Measurements from ENCODE around the gene FBRSL1.
"Not testable (repeated sequence)": the region's sequence is repeated elsewhere in the genome, so short reads cannot be mapped to it uniquely, and the experiment has no call there.

Gene FBRSL1

DNA sequence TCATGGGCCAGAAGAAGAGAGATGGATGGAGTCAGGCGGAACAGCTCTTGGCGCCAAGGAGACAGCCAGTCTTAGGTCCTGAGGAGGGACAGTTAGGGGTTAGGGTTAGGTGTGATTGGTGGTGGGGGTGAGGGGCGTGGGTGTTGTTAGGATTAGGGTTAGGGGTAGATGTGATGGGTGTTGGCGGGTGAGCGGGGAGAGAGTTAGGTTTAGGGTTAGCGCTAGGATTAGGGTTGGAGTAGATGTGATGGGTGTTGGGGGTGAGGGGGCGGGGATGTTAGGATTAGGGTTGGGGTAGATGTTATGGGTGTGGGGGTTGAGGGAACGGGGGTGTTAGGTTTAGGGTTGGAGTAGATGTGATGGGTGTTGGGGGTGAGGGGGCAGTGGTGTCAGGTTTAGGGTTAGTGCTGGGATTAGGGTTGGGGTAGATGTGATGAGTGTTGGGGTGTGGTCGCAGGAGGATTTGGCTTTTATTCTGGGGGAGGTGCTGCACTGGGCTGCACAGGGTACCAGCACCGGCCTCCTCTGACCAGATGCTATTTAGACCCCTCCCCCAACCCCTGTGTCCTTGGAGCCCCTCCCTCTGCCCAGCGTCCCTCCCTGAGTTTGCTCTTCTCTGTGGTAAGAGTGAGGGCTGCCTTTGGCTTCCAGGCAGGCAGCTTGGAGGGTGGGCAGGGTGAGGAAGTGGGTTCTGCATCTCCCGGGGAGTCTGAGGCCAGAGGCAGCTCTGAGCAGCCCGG, 35.6 kb upstream of the FBRSL1 start:
- DNase-seq: no peak

DNA sequence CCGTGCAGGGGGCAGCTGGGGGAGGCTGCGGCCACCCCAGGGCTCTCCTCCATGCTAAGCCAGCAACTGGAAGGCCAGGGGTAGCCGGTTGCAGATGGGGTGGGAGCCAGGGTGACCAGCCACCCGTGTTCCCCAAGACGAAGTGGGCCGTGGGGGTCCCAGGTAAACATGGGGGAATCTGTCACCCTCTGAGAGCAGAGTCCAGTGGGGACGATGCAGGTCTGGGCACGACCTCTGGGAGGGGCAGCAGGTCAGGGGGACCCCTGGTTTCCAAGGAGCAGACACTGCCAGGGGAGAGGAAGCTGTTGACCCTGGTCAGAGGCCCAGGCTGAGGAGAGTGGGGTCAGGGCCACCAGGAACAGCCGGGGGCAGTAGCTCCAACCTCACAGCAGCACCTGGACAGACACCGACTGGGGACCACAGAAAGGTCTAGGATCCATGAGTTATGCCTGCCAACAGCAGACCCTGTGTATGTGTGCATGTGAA, 35.0 kb upstream of the FBRSL1 start:
- no peak for DNase-seq

DNA sequence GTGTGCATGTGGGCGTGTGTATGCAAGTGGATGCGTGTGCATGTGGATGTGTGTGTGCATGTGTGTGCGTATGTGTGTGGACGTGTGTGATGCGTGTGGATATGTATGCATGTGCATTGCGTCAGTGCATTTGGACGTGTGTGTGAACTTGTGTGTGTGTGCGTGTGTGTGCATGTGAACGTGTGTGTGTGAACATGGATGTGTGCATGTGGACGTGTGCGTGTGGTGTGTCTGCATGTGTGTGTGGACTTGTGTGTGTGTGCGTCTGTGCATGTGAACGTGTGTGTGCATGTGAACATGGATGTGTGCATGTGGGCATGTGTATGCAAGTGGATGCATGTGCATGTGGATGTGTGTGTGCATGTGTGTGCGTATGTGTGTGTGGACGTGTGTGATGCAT, 34.4 kb upstream of the FBRSL1 start:
- DNase-seq: no peak

DNA sequence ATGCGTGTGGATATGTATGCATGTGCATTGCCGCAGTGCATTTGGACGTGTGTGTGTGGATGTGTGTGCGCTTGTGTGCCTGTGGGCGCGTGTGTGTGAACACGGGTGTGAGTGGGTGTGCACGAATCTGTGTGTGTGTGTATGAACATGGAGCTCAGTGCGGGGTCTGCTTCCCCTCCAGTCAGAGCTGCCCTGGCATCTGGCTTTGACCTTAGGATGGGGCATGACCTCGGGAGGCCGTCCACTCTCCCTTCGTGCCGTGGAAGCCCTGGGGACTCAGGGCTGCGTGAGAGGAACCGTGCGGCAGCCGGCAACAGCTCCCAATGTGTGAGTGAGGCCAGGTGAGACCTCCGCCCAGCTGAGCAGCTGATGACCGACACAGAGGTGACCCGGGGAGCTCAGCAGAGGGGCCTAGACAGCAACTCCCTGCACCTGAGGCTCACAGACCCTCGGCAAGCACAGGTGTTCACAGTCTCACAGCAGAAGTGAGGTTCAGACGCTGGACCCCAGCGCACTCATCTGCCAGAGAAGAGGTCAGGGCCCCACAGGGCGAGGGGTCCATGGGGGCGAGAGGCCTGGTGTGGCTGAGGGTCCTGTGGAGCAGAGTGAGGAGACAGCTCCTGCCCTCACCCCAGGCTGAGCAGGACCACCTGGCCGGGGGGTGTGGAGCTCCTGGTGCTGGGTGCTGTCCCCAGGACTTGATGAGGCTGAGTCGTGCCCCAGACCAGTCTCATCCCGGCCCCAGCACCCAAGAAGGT, 33.6 kb upstream of the FBRSL1 start:
- DNase-seq: no peak

DNA sequence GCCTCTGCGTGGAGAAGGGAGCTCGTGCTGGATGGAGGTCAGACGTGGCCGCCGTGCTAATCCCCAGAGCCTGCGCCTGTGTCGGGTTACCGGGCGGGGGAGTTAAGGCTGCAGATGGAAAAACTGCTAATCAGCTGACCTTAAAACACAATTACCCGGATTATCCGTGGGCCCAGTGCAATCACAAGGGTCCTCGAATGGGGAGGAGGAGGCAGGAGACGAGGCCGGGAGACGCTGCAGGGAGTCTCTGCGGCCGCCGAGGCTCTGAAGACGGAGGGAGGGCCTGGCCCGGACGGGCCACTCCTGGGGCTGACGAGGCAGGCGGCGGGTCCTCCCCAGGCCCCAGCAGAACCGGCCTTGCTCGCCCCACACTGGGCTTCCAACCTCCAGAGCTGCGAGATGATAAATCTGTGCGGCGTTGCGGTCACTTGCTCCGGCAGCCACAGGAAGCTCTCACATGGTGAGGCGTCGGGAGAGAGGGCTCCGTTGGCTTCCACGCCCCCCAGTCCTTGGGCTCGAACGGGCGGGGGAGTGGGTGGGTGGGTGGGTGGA, 32.9 kb upstream of the FBRSL1 start:
- DNase-seq: no peak

DNA sequence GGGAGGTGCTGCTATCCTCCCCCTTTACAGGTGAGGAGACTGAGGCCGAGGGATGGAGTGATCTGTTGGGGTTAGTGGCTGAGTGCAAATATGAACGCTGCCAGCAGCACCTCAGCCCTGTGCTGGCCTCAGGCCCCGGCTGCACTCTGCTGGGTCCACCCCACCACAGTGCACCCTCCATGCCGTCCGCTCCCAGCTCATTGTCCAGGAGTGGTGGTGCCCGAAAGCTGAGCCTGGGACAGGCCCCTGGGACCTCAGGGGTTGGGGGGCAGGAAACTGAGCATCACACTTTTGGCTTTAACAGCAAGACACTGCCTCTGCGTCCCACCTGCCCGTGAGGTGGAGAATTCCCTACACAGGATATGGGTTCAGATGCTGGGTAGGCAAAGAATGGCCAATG, 31.5 kb upstream of the FBRSL1 start:
- no peak for DNase-seq

DNA sequence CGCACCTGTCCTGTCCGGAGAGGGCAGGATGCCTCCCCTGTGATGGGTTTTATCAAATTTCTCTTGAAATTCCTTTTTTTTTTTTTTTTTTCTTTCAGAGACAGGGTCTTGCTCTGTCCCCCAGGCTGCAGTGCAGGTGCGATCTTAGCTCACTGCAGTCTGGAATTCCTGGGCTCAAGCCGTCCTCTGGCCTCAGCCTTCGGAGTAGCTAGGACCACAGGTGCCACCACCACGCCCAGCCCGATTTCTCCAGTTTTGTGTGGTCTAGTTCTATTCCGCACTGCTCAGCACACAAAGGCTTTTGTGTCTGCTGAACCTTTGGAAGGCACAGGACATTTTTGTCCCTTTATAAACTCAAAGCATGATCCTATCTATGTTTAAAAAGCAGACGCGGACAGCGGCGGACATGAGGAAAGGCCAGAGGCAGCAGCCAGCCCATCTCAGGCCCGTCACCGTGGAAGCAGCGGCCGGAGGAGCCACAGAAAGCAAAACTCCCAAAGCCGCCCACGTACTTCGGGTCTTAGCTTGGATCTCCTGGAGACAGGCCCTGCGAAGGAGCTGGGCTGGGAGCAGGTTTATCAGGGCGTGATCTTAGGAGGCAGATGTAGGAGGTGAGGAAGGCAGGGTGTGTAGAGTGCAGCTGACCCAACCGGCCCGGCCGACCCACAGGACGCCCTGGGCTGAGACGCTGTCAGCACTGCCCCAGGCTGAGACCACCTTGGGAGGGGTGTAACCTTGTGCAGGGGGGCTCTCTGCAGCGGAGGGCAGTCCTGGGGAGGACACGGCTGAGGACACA, 30.9 kb upstream of the FBRSL1 start:
- DNase-seq: no peak

DNA sequence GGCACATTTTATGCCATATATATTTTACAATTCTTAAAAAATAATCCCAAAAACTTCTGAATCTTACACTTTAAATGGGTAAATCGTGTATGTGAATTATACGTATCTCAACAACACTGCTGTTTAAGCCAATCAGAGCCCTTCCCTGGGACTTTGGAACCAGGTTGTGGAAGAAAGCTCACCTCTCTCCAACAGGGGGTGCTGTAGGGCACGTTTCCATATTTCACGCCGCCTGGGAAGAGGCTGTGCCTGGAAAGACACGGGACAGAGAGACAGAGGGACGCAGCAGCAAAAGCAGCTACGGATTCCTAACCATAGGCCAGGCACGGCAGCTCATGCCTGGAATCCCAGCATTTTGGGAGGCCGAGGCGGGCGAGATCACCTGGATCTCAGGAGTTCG, 29.4 kb upstream of the FBRSL1 start:
- no peak for DNase-seq

DNA sequence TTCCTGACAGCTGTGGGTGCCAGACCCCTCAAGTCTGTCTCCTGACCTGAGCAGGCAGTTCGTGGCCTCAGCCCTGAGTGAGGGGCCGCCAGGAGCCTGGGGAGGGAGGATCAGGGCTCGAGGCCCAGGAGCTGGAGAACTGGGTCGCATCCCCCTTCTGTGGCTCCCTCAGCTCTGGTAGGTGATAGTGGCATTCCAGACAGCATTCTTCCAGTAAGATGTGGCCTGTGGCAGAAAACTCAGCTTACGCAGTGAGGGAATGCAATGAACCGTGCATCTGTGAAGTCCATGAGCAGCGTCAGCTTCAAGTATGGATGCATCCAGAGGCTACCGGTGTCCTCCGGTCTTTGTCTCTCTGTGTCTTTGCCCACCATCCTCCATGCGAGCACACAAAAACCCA, 28.4 kb upstream of the FBRSL1 start:
- DNase-seq: no peak

DNA sequence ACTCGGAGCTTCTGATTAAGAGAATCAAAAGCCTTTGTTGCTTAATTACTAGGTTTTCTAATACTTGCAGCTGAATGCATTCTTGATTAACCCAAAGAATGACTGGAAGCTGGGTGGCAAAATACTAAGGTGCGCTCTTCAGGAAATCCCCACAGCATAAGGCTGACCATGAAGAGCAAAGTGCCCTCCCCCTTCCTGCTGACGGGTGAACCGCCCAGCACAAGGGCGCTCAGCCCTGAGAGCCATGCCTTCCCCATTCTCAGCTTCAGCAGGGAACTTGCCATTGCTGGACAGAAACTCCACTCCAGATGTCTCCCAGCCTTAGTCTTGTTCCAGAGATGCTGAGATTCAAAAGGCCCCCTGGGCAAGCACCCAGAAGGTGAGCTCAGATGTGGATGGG, 27.2 kb upstream of the FBRSL1 start:
- DNase-seq: no peak

DNA sequence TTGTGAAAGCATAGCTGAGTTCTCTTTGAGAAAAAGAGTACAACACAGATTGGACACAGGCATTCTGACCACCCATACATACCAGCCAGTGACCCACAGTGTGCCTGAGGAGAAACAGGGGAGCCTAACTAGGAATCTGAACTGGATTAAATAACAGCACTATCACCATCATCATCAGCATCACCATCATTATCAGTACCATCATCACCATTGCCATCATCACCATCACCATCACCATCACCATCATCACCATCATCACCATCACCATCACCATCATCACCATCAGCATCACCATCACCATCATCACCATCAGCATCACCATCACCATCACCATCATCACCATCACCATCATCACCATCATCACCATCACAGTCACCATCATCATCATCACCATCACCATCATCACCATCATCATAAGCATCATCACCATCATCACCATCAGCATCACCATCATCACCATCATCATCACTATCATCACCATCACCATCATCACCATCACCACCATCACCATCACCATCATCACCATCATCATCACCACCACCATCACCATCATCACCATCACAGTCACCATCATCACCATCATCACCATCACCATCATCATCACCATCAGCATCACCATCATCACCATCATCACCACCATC, 26.5 kb upstream of the FBRSL1 start:
- not testable (repeated sequence) for DNase-seq

DNA sequence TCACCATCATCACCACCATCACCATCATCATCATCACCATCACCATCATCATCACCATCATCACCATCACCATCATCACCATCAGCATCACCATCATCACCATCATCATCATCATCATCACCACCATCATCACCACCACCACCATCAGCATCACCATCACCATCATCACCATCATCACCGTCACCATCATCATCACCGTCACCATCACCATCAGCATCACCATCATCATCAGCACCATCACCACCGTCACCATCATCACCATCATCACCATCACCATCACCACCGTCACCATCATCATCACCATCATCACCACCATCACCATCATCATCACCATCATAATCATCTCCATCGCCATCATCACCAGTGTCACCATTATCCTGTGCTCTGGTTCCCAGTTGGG, 25.6 kb upstream of the FBRSL1 start:
- not testable (repeated sequence) for DNase-seq

DNA sequence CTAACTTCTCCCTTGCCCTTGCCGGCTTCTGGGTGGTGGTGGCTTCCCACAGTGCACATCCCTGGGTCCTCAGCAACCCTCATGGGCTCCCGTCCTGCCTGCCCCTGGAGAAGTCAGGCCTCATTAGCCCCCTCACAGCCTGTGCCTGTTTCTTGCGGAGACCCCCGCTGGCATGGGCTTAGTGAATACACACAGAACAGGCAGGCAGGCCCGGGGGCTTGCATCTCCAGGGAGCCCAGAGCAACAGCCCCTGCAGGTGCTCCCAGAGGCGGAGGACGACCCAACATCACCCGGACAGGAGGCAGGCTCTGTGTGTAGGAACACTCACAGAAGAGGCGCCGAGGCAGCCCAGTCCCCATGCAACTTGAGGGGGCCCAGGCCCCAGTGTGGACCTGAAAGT, 25.1 kb upstream of the FBRSL1 start:
- no peak for DNase-seq

DNA sequence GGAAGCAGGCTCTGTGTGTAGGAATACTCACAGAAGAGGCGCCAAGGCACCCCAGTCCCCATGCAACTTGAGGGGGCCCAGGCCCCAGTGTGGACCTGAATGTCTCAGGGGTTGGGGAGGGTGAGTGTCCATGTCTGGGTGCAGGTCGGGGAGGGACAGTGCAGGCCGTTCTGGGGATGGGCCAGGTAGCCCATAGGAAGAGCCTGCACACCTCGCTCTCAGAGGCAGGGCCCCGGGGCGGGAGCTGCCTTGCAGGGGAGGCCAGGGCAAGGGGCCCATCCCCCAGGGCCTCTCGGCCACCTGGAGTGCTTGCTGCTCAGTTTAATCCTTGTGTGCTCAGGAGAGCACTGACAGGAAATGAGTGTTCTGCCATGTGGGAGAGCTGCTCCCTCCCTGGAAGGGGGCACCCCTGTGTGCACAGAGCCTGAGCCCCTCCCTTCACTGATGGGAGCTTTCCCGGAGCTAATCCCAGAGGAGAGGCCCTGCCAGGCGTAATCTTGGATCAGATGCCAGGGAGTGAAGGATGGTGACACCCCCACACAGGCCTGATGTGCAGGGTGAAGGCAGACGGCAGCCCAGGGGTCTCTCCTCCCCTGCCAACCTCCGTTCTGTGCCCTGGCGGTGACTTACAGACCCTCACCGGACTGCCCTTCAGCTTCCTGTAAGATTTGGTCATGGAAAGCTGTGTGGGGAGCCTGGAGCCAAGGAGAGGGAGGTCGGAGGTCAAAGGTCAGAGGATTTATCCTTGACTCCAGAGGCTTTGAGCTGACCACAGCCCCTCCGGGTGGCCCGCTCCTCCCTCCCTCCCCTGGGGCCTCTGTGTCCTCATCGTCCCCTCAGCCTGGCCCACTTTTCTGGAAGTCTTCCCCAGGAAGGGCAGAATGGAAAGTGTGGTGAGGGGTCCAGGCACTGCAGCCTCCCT, 24.4 kb upstream of the FBRSL1 start:
- no peak for DNase-seq

DNA sequence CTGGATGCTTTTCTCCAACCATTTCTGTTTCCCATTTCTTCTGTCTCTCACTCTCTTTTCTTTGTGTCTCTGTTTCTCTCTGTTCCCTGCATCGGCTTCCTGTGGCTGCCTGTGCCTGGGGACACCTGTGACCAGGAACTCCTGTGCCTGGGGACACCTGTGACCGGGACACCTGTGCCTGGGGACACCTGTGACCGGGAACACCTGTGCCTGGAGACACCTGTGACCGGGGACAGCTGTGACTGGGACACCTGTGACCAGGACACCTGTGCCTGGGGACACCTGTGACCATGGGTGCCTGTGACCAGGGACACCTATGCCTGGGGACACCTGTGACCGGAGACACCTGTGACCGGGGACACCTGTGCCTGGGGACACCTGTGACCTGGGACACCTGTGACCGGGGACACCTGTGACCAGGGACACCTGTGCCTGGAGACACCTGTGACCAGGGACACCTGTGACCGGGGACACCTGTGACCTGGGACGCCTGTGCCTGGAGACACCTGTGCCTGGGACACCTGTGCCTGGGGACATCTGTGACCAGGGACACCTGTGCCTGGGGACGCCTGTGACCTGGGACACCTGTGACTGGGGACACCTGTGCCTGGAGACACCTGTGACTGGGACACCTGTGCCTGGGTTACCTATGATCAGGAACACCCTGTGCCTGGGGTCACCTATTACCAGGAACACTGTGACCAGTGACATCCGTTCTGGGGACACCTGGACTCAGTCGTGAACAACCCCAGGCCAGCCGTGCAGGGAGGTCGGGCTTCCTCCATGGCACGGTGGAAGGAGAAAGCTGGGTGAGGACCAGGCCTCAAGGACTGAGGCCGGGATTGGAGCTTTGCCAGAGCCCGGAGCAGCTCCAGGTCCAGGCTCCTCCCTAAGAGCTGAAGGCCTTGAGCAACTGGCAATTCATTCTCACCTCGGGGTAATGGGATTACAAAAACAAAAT, 23.4 kb upstream of the FBRSL1 start:
- DNase-seq: no peak

DNA sequence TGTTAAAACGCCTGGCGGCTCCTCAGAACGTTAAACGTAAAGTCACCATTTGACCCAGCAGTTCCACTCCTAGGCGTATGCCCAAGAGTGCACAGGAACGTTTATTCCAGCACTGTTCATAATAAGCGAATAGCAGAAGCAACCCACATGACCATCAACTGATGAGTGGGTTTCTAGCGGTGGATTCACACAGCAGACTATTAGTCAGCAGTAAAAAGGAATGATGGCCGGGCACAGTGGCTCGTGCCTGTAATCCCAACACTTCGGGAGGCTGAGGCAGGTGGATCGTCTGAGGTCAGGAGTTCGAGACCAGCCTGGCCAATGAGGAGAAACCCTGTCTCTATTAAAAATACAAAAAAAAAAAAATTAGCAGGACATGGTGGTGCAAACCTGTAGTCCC, 22.4 kb upstream of the FBRSL1 start:
- no peak for DNase-seq

DNA sequence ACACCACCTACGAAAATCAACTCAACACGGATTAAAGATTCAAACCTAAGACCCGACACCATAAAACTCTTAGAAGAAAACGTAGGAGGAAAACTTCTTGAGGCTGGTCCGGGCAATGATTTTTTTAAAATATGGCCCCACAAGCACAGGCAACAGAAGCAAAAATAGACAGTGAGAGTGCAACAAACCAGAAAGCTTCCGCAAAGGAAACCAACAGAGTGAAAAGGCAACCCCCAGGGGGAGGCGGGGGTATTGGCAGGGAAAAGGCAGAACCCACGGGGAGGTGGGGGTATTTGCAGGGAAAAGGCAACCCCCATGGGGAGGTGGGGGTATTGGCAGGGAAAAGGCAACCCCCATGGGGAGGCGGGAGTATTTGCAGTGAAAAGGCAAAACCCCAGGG, 20.5 kb upstream of the FBRSL1 start:
- no peak for DNase-seq

DNA sequence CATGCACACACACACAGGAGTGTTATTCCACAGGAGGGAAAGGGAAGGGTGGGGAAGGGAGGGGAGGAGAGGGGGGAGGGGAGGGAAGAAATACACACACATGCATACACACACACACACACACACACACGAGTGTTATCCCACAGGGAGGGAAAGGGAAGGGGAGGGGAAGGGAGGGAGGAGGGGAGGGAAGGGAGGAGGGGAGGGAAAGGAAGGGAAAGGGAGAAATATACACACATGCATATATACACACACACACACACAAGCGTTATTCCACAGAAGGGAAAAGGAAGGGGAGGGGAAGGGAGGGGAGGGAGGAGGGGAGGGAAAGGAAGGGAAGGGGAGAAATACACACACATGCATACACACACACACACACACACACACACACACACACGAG, 19.6 kb upstream of the FBRSL1 start:
- no peak for DNase-seq

DNA sequence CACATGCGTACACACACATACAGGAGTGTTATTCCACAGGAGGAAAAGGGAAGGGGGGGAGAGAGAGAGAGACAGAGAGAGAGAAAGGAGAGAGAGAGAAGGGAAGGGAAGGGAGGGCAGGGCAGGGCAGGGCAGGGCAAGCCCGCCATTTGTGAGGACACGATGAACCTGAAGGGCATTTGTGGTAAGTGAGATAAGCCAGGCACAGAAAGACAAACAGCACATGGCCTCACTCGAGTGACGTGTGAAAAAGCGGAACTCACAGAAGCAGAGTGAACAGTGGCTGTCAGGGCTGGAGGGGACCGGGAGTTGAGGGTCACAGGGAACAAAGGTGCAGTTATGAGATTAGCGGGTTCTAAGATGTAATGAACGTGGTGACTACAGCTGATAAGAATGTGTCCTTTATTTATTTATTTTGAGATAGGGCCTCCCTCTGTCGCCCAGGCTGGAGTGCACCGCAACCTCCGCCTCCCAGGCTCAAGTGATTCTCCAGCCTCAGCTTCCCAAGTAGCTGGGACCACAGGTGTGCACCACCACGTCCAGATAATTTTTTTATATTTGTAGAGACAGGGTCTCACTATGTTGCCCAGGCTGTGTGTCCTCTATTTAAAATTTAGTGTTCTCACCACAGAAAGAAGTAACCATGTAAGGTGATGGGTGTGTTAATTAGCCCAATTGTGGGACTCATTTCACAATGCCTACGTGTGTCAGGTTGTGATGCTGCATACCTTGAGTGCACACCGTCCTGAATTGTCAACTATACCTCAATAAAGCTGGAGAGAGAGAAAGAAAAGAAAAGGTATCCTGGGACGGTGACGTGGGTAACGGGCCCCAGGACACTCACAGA, 18.7 kb upstream of the FBRSL1 start:
- DNase-seq: no peak

DNA sequence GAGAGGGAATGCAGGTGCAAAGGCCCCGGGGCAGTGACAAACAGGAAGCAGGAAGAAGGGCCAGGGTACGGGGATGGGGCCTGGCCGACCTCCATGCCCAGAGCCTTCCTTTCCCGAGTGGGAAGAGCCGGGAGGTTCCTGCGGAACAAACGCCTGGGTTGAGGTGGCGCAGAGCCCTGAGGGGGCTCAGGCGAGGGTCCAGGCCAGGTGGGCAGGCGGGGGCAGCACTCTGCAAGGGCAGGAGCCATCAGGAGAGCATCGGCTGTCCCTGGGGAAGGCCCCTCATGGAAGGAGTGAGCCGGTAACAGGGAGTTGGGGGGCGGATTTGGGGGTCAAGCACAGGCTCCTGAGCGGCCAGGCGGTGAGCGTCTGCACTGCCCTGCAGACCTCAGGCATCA, 18.1 kb upstream of the FBRSL1 start:
- DNase-seq: no peak

Data from NK-92 treated with Interleukin-12 subunit alpha and Interleukin-12 subunit beta, amount 100 ng/mL, for 24 hours (cell line).